Measurements from ENCODE around the gene UNC79. TPM values are rescaled to one million over a fixed set of nuclear protein-coding genes. Genes with fewer than 3 reads are reported as not detected.

The UNC79 gene
- total and polyA plus RNA-seq, 10 of the 15 experiments (the other 5 are each of a cell fraction or from before 2014, with no cell fraction given) = 0.04 to 0.29 (median 0.14) TPM

GRCh38 chr14:93757206-93757605, 326.5 kb downstream of the UNC79 start:
- Histone ChIP-seq H3K9ac (ENCODE audit: control insufficient read depth, insufficient read depth, low read length) (no peak overlapping the region), H3K4me2 (ENCODE audit: control insufficient read depth, insufficient read depth) (no peak overlapping the region), H3K27me3 (replicated peaks in 1 of 2; ENCODE audit: control insufficient read depth in 2 of 2, insufficient read depth in 2 of 2, low read length in 1 of 2) (peaks cover 0 to 3% of the 10 kb centered on the region in 2 experiments; a peak in 1 of 4 replicates), H3K27ac (ENCODE audit: control insufficient read depth, insufficient read depth) (no peak overlapping the region), H3K9me3 (replicated peaks; ENCODE audit: control insufficient read depth, insufficient read depth, low read length) (no peaks in the 10 kb centered on the region), H3K4me3 (no peak overlapping the region), H2AFZ (ENCODE audit: control insufficient read depth, low read depth, low read length) (no peak overlapping the region), H3K4me1 (ENCODE audit: control insufficient read depth, insufficient read depth, low read length) (no peaks in the 10 kb centered on the region), H3K36me3 (ENCODE audit: control insufficient read depth in 2 of 2, insufficient read depth in 2 of 2, low read length in 1 of 2) (no peaks in the 10 kb centered on the region), H3K79me2 (ENCODE audit: control insufficient read depth, insufficient read depth, low read length) (no peaks in the 10 kb centered on the region), H4K20me1 (ENCODE audit: control insufficient read depth, insufficient read depth) (no peaks in the 10 kb centered on the region)
- in situ Hi-C loops (cut with MboI) = no loop called here
- intact Hi-C loops (cut with micrococcal nuclease; ENCODE audit: unreplicated experiment) = no loop called here
- ChIA-PET CTCF (interaction anchor here (1.1 kb wide), 1 partner anchor 16 kb away, joined by 3 read pairs; no protein-coding TSS in a partner anchor), SMC1A (ENCODE audit: uncharacterized antibody, unreplicated experiment) (no interaction called here), RAD21 (ENCODE audit: unreplicated experiment) (no interaction called here), POLR2A (no interaction called here)
- no TSS peak for BruUV-seq (replicated peaks)
- no peak for FAIRE-seq
- no peak for DNase-seq (ENCODE audit: low read depth, low spot score)
- no peak for ATAC-seq
- WGBS (ENCODE audit: insufficient coverage, insufficient replicate concordance, low lambda C conversion rate, missing lambda C conversion rate) = 26% methylated on average over 12 of the region's 12 CpGs
- no peak for TF ChIP-seq BACH1 (IDR thresholded peaks at IDR 0.05; ENCODE audit: borderline replicate concordance)
- no peak for TF ChIP-seq ZBTB33 (IDR thresholded peaks at IDR 0.05)
- no peak for TF ChIP-seq HSF1 (IDR thresholded peaks at IDR 0.05; ENCODE audit: low read depth, low read length)
- TF ChIP-seq TCF12 (IDR thresholded peaks at IDR 0.05; ENCODE audit: low read depth, low read length) = no peak
- TF ChIP-seq GATAD2B (conservative IDR thresholded peaks at IDR 0.05; ENCODE audit: low read depth) = no peak
- no peak for TF ChIP-seq EED (IDR thresholded peaks at IDR 0.05; ENCODE audit: low read depth)
- TF ChIP-seq BCLAF1 (IDR thresholded peaks at IDR 0.05) = no peak
- TF ChIP-seq CEBPZ (IDR thresholded peaks at IDR 0.05; ENCODE audit: low read depth, low read length) = no peak
- no peak for TF ChIP-seq TBL1XR1 (IDR thresholded peaks at IDR 0.05; ENCODE audit: low read depth, low read length)
- TF ChIP-seq MYC (IDR thresholded peaks at IDR 0.05; ENCODE audit: insufficient read depth, insufficient read length, insufficient replicate concordance, low read length, severe bottlenecking) = no peak
- no peak for TF ChIP-seq MTA3 (IDR thresholded peaks at IDR 0.05; ENCODE audit: borderline replicate concordance, low read length)
- TF ChIP-seq RELA (IDR thresholded peaks at IDR 0.05; ENCODE audit: borderline replicate concordance, partially characterized antibody) = no peak
- TF ChIP-seq CHD1 (IDR thresholded peaks at IDR 0.05; ENCODE audit: low read depth, low read length) = no peak
- no peak for TF ChIP-seq ZSCAN29 (IDR thresholded peaks at IDR 0.05)
- no peak for TF ChIP-seq IRF4 (IDR thresholded peaks at IDR 0.05; ENCODE audit: low read depth, low read length)
- no peak for TF ChIP-seq ZNF217 (IDR thresholded peaks at IDR 0.05)
